DMS114 treated with DMSO at 0.1 percent for 48 hours (cell line): ENCODE data around the gene CCNK.

Experiments used
- DNase-seq: peaks from one replicate; lab custom pipeline; 2025; ENCODE audit not compliant: unreplicated experiment; lab: John Stamatoyannopoulos, UW

The CCNK gene

GRCh38 chr14:99532310-99532709 is 51.1 kb downstream of the CCNK start:
- no peak for DNase-seq

- no peak for DNase-seq
Observed at GRCh38 chr14:99534333-99534732, 53.1 kb downstream of the CCNK start.

DNA sequence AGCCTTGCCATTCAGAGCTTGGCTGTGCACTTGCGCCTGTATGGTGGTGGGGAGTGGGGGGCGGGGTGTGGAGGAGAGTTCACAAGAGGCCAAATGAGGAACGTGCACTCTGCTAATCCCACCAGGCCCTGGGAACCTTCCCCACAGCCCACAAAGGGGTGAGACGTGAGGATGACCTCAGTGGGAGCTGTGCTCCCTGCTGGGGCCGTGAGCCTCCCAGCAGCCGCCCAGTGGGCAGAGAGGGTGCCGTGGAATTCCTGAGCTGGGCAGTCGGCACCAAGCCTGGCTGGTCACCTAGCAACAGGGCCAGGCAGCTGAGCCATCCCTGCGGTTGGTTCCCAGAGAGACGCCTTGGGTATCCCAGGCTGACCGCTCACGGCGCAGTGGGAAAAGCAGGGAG is 53.7 kb downstream of the CCNK start:
- no peak for DNase-seq

DNA sequence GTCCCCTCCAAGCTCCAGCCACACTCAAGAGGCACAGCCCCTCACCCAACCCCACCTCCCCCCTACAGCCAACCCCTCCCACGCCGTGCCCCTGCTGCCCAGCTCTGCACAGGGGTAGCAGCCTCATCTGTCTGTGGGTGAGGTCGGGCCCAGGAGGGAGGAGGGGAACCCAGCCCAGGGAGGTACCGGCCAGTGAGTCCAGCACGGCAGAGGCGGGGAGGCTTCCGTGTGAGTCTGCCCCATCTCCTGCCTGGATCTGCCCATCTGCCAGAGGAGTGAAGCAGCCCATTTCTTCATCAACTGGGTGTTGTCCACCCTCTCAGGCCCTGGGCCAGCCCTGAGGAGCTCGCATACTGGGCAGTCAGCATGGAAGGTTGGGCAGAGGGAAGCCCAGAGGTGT is 54.2 kb downstream of the CCNK start:
- no peak for DNase-seq

DNA sequence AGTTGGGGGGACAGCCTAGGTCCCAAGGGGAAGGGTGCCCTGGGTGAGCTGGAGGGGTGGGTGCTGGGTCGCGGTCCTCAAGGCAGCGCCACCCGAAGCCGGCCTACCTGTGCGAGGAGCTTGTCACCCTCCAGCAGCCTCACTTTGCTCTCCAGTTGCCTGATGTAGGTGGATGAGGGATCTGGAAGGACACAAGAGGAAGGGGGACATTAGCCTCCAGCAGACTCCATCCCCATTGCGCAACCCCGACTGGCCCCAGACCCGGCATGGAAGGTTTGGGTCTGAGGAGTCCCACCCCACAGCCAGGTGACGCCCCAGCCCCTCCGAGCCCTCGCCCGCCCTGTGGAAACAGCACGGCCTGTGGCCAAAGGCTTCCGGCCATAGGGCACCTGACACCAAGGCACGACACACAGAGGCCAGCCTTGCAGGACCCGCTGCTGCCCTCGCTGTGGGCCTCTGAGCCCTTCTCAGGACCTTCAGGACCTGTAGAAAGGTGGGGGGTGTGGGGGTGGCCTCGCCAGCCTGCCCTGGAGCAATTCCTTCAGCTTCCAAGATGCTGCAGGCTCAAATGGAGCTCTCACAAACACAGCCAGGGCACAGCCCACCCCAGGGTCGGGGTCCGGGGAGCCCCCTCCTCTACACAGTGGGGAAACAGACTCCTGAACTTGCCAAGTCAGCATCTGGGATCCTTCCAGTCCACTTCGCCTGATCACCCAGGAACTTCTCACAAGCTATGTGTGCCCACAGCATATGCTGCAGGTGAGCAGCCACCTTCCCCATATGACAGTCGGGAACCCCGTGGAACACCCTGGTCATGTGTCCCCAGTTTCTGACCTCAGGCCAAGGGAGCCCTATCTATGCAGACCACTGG is 54.9 kb downstream of the CCNK start:
- DNase-seq: no peak

DNA sequence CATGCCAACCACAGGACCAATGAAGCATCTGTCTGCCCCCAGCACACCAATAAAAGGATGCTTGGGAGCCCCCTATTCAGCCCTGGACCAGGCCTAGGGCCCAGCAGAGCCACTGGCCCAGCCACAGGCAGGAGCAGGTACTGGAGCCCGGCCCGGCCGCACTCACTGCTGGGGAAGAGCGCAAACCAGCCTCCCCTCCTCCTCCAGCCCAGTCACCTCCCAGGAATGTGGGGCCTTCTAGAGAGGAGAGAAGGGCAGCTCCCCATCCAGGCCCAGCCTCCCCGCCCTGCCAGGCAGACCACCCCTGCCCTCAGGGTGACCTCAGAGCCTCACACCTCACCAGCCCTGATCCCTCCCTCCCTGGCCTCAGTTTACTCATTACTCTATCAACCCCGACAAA is 56.2 kb downstream of the CCNK start:
- no peak for DNase-seq

DNA sequence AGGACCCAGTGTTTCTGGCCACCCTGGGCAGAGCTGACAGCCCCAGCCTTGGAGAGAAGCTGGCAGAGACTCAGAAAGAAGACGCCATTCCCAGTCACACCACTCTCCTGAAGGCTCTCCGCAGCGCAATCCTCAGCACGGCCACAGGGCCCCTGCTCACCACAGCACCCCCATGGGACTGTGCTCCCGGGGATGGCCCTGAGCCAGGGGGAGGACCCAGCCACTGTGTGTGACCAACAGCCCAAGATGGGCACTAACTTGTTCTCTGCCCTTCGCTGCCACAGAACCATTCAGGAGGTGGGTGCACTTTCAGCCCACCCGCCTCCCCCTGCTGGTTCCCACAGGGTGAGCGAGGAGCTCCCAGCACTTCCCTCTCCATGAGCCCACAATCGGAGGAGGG is 57.1 kb downstream of the CCNK start:
- no peak for DNase-seq

DNA sequence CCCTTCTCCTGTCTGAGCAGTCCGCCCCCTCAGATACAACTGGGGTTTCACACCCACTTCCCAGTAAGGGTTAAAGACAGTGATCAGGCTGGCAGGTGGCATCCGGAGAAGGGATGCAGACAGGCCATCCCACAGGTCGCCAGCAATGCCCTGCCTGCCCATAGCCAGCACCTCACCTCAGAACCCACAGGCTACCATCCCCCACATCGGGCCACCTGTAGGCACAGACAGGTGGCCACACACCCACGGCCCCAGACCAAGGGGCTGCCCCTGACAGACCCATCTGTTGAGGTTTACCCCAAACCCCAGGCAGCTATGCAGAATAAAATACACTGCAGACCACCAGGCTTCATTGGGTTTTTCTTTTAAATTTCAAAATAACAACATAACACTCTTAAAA is 57.5 kb downstream of the CCNK start:
- no peak for DNase-seq

- DNase-seq: no peak
Observed at GRCh38 chr14:99539491-99539890, 58.3 kb downstream of the CCNK start.

DNA sequence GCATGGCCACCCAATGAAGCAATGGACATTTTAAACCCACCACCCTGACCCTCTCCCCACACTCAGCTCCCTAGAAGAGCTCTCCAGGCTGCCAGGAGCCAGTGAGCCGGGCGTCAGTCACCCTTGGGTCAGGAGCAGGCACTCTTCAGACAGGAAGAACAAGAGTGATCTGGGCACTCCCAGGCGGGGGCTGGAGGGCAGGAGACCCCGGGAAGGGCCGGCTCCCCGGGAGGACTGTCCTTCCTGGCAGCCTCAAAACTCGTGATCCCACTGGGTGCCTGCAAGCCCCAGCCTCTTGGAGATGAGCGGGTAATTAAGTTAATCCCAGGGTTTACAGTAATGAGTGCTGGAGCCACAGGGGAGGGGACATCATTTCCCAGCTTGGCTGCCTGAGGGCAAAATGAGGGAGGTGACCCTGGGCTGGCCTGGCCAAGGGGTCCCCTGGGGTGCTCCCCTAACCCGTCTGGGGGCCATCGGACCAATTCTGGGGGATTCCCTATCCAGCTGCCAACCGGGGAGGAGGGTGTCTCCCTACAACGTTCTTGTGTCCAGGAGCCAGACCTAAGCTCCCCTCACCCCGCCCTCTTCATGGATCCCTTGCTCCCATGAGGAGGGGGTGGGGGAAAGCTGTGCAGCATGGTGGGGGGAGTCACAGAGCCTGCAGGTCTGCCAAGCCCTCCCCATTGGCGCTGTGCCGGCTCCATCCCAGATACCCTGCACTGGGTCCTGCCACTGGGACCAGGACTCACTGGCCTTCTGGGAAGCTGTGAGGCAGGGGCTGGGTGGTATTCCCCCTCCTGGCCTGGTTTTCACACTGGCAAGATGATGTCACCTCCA is 59.2 kb downstream of the CCNK start:
- DNase-seq: no peak

DNA sequence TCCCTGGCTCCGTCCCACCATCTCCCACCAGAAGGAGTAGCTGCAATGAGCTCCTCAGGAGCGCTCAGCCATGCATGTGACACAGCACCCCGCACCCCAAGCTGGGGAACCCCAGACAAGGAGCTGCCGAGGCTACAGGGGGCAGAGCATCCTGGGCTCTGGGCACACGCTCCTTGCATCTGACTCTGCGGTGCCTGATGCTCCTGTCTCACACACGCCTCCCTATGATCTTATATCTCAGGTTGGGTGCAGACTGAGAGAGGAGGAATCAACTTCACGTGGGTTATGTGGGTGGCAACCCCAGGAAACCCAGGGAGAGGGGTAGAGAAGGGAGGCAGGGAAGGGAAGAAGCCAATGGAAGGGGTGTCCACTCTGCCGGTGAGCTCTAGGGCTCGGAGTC is 60.0 kb downstream of the CCNK start:
- DNase-seq: no peak

- no peak for DNase-seq
Observed at GRCh38 chr14:99541677-99542470, 60.7 kb downstream of the CCNK start.

- DNase-seq: no peak
Observed at GRCh38 chr14:99542566-99542965, 61.4 kb downstream of the CCNK start.

- DNase-seq: no peak
Observed at GRCh38 chr14:99543370-99543769, 62.2 kb downstream of the CCNK start.

DNA sequence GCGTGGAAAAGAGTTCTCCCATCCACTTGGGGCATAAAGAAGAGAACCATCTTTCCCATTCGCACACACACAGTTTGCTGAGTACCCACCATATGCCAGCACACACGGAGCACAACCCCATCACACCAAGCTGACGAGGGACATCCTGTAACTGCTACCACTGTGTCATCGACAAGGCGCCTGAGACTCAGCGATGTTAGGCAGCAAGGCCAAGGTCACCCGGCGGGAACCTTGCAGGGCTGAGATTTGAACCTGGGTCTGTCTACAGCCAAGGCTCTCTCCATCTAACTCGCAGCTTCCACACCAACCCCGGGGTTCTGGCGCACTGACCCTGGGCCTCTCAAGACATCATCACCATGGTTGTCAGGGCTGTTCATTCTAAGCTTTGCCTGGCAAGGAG is 62.8 kb downstream of the CCNK start:
- DNase-seq: no peak

DNA sequence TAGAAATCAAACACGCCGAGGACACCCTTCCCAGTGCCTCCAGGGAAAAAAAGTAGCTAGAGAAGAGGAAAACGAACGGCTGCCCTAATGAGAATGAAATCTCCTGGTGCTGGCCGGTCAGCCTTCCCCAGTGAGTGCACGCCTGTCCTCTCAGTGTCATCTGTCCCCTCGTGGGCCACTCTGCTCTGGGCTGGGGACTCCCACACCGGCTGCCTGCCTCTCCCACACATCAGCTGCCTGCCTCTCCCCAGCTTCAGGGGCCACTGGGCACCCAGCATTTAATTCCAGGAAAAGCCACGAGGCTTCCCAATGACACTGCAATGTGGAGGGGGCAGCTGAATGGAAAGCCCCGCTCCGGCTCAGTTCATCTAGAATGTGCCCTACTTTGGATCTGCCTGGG is 63.8 kb downstream of the CCNK start:
- DNase-seq: no peak

DNA sequence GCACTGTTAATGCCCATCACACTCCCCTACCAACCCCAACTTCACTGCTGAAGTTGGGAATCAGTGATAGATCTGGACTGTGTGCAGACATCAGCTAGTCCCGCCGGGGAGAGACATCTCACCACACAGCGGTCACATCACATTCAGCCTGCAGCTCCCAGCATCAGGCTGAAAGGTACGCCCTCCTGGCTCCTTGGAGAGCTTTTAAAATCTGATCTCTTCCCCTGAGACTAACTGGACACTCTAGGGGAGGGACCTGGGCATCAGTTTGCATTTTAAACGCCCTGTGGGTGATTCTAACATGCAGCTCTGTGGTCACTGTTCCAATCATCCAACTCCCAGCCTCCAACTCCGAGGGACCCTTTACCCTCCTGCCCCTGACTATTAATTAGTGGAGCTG is 64.4 kb downstream of the CCNK start:
- DNase-seq: no peak

- no peak for DNase-seq
Observed at GRCh38 chr14:99546234-99546879, 65.1 kb downstream of the CCNK start.

DNA sequence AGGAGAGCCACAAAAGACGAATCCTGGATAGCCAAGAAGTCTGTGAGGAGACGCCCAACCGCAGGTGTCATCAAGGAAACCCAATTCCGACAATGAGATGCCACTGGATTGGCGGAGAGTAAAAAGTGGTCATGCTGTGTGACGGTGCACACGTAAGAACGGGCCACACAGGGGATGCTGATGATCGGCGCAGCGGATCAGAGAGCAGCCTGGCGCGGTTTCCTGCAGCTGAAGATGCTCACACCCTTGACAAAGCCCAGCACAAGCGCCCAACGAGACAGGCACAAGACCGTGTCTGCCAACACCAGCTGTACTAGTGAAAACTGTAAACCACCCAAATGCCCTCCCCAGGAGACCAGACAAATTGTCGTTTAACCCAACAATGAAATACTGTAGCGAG is 67.0 kb downstream of the CCNK start:
- DNase-seq: no peak

DNA sequence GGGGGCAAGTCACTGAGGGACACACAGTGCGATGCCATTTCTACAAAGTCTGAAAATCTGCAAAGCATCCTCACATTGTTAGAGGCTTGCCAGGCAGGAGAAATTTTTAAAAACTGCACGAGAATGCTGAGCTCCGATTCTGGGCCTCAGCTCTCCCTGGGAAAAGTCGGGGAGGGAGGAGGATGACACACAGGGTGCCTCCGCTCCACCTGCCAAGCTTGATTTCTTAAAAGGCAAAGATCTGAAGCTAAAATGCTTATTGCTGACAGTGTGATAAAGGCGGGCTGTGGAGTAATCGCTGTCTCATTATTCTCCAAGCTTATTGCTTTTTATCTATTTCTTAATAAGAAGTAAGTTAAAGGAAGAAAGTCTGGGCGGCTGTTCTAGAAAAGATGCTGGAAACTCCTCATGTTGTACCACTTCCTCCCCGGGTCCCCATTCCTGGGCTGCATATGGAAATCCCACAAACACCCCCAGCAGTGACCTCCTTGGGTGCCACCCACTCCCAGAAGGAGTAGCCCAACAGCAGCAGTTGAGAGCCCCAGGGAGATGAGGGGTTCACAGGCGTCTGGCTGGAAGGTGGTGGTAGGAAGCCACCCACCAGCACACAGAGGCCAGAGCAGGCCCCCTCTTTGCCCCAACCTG is 67.8 kb downstream of the CCNK start:
- DNase-seq: no peak

DNA sequence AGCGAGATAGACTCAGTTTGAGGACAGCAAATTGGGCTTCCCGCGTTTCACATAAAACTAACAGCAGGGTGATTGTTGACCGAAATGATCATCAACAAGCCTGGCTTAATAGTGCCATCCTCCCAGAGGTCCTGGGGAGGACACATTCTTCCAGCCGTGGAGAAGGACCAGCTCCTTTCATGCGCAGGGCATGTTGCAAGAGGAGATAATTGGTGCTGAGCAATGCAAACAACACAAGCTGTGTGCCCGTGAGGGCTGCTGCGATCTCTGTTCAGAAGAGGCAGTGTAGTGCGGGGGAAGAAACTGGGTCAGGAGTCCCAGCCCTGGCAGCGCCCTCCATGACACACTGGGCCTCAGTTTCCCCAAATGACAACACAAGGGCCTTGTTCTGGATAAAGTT is 68.5 kb downstream of the CCNK start:
- DNase-seq: no peak
